Immature natural killer cell (primary cell): ENCODE measurements around the gene FIP1L1. TPM values are rescaled to one million over a fixed set of nuclear protein-coding genes. Genes with fewer than 3 reads are reported as not detected.
"Not testable (repeated sequence)": the region's sequence is repeated elsewhere in the genome, so short reads cannot be mapped to it uniquely, and the experiment has no call there.

Experiments
- DNase-seq, 3 donors: peaks; one replicate each; pipeline ENCODE4 v3.0.0; 2022; ENCODE audit warnings: mixed read lengths in 1 of 3
- H3K27ac Mint-ChIP-seq, 6 donors: one replicate each; pipeline ENCODE4 v1.8.0; 2020; ENCODE audit warnings: mixed read lengths in 6 of 6, mild to moderate bottlenecking in 5 of 6, inconsistent platforms in 4 of 6, moderate library complexity in 3 of 6
- H3K27me3 Mint-ChIP-seq, 3 donors: one replicate each; pipeline ENCODE4 v1.8.0; 2020 to 2021; ENCODE audit warnings: low read depth in 3 of 3, mild to moderate bottlenecking in 3 of 3, mixed read lengths in 3 of 3, moderate library complexity in 3 of 3, inconsistent platforms in 1 of 3
- H3K36me3 Mint-ChIP-seq, 3 donors: one replicate each; pipeline ENCODE4 v1.8.0; 2020; ENCODE audit warnings: mixed read lengths in 3 of 3, inconsistent platforms in 2 of 3, mild to moderate bottlenecking in 2 of 3
- H3K4me1 Mint-ChIP-seq, 2 donors: one replicate each; pipeline ENCODE4 v1.8.0; 2020; ENCODE audit warnings: inconsistent platforms in 2 of 2, mild to moderate bottlenecking in 2 of 2, mixed read lengths in 2 of 2, moderate library complexity in 1 of 2
- H3K4me3 Mint-ChIP-seq, 5 donors: one replicate each; pipeline ENCODE4 v1.8.0; 2020; ENCODE audit warnings: mild to moderate bottlenecking in 5 of 5, mixed read lengths in 5 of 5, inconsistent platforms in 3 of 5, moderate library complexity in 3 of 5
- H3K9me3 Mint-ChIP-seq, 6 donors: one replicate each; pipeline ENCODE4 v1.8.0; 2020; ENCODE audit warnings: mild to moderate bottlenecking in 6 of 6, mixed read lengths in 6 of 6, inconsistent platforms in 4 of 6, moderate library complexity in 3 of 6
- polyA plus RNA-seq, 3 donors: library from polyadenylated mRNA; unstranded; fragments of 300-500 nt; fragmentation: Illumina TruSeq; gene quantifications; one replicate each; pipeline ENCODE4 v1.2.3, GENCODE V29; 2021

The FIP1L1 gene
- polyA plus RNA-seq = 10 to 100 TPM; 43.3 to 75.8 (median 75.3) TPM

GRCh38 chr4:53377319-53378170 is at the start of gene FIP1L1:
Gene FIP1L1, plus strand, starts transcription at chr4:53377641. Its CDS starts 198 bp downstream, at chr4:53377839.
- H3K36me3 Mint-ChIP-seq = no peaks in the 10 kb centered on the region
- H3K9me3 Mint-ChIP-seq = no peaks in the 10 kb centered on the region
- DNase-seq = peak; percentile 94 to 95 (median 94)
- peaks cover 32 to 52% of the 10 kb centered on the region in 2 donors for H3K4me1 Mint-ChIP-seq
- H3K4me3 Mint-ChIP-seq = peak within 1 kb of the TSS; percentile 99 to 100 (median 100)
- peak within 1 kb of the TSS; percentile 95 to 100 (median 99) for H3K27ac Mint-ChIP-seq
- H3K27me3 Mint-ChIP-seq = peaks cover 14 to 17% (median 17%) of the 10 kb centered on the region in 3 donors

GRCh38 chr4:53334916-53335315 is 42.5 kb upstream of the FIP1L1 start:
- H3K9me3 Mint-ChIP-seq, H3K36me3 Mint-ChIP-seq, H3K27me3 Mint-ChIP-seq, H3K4me3 Mint-ChIP-seq, H3K27ac Mint-ChIP-seq, DNase-seq: not testable (repeated sequence)
- H3K4me1 Mint-ChIP-seq = peaks cover 8 to 14% of the 10 kb centered on the region in 2 donors

- H3K9me3 Mint-ChIP-seq, H3K27me3 Mint-ChIP-seq, DNase-seq, H3K4me3 Mint-ChIP-seq, H3K27ac Mint-ChIP-seq: not testable (repeated sequence)
- Mint-ChIP-seq H3K4me1 (peaks cover 20 to 28% of the 10 kb centered on the region in 2 donors), H3K36me3 (peaks cover 6 to 32% (median 18%) of the 10 kb centered on the region in 3 donors)
Measured at GRCh38 chr4:53340145-53340544, 37.3 kb upstream of the FIP1L1 start.

- peaks cover 11 to 54% (median 38%) of the 10 kb centered on the region in 3 donors for H3K36me3 Mint-ChIP-seq
- H3K4me1 Mint-ChIP-seq = peaks cover 4 to 13% of the 10 kb centered on the region in 2 donors
- H3K27ac Mint-ChIP-seq = not testable (repeated sequence)
Measured at GRCh38 chr4:53346392-53346791, 31.0 kb upstream of the FIP1L1 start.

GRCh38 chr4:53346920-53347852 is 30.3 kb upstream of the FIP1L1 start:
- peaks cover 4 to 11% of the 10 kb centered on the region in 2 donors for H3K4me1 Mint-ChIP-seq
- no peaks in the 10 kb centered on the region for H3K27me3 Mint-ChIP-seq
- H3K4me3 Mint-ChIP-seq = no peak overlapping the region
- no peak for DNase-seq
- peak overlapping the region in 1 of 6 donors; percentile 41 for H3K27ac Mint-ChIP-seq
- peaks cover 13 to 56% (median 39%) of the 10 kb centered on the region in 3 donors for H3K36me3 Mint-ChIP-seq
- peaks cover 0 to 3% (median 0%) of the 10 kb centered on the region in 6 donors for H3K9me3 Mint-ChIP-seq

More at GRCh38 chr4:53346392-53346791, 31.0 kb upstream of the FIP1L1 start:
- H3K4me3 Mint-ChIP-seq, H3K27me3 Mint-ChIP-seq, DNase-seq, H3K9me3 Mint-ChIP-seq: not testable (repeated sequence)

- peaks cover 0 to 3% (median 0%) of the 10 kb centered on the region in 6 donors for H3K9me3 Mint-ChIP-seq
- H3K36me3 Mint-ChIP-seq = peaks cover 20 to 61% (median 36%) of the 10 kb centered on the region in 3 donors
Measured at GRCh38 chr4:53348046-53348445, 29.4 kb upstream of the FIP1L1 start.

GRCh38 chr4:53349091-53349491 is 28.4 kb upstream of the FIP1L1 start:
- Mint-ChIP-seq H3K36me3 (peaks cover 22 to 57% (median 29%) of the 10 kb centered on the region in 3 donors), H3K27ac (peak overlapping the region in 1 of 6 donors; percentile 35)

More at GRCh38 chr4:53348046-53348445, 29.4 kb upstream of the FIP1L1 start:
- no peaks in the 10 kb centered on the region for H3K27me3 Mint-ChIP-seq
- no peak for DNase-seq
- H3K4me3 Mint-ChIP-seq = no peak overlapping the region
- peaks cover 3 to 4% of the 10 kb centered on the region in 2 donors for H3K4me1 Mint-ChIP-seq
- H3K27ac Mint-ChIP-seq = no peak overlapping the region

GRCh38 chr4:53354012-53354722 is 23.3 kb upstream of the FIP1L1 start:
- H3K36me3 Mint-ChIP-seq = peaks cover 15 to 33% (median 19%) of the 10 kb centered on the region in 3 donors

More at GRCh38 chr4:53349091-53349491, 28.4 kb upstream of the FIP1L1 start:
- Mint-ChIP-seq H3K27me3 (no peaks in the 10 kb centered on the region), H3K4me3 (no peak overlapping the region), H3K9me3 (peaks cover 0 to 3% (median 0%) of the 10 kb centered on the region in 6 donors), H3K4me1 (peaks cover 0 to 4% of the 10 kb centered on the region in 2 donors)
- DNase-seq = no peak

GRCh38 chr4:53355930-53356521 is 21.4 kb upstream of the FIP1L1 start:
- no peak for DNase-seq
- Mint-ChIP-seq H3K4me1 (peaks cover 17 to 28% of the 10 kb centered on the region in 2 donors), H3K4me3 (no peak overlapping the region), H3K36me3 (peaks cover 13 to 19% (median 14%) of the 10 kb centered on the region in 3 donors), H3K27ac (no peak overlapping the region), H3K27me3 (no peaks in the 10 kb centered on the region), H3K9me3 (no peaks in the 10 kb centered on the region)

More at GRCh38 chr4:53354012-53354722, 23.3 kb upstream of the FIP1L1 start:
- DNase-seq = no peak
- H3K27me3 Mint-ChIP-seq = no peaks in the 10 kb centered on the region
- H3K9me3 Mint-ChIP-seq = no peaks in the 10 kb centered on the region
- H3K4me3 Mint-ChIP-seq = no peak overlapping the region
- H3K27ac Mint-ChIP-seq = no peak overlapping the region
- peaks cover 2 to 13% of the 10 kb centered on the region in 2 donors for H3K4me1 Mint-ChIP-seq

- Mint-ChIP-seq H3K4me1 (peaks cover 54 to 68% of the 10 kb centered on the region in 2 donors), H3K36me3 (peaks cover 0 to 3% (median 0%) of the 10 kb centered on the region in 3 donors), H3K9me3 (no peaks in the 10 kb centered on the region), H3K27me3 (peaks cover 6 to 11% (median 11%) of the 10 kb centered on the region in 3 donors), H3K4me3 (no peak overlapping the region), H3K27ac (no peak overlapping the region)
- DNase-seq = no peak
Measured at GRCh38 chr4:53361451-53361850, 16.0 kb upstream of the FIP1L1 start.

- peaks cover 0 to 3% (median 0%) of the 10 kb centered on the region in 3 donors for H3K36me3 Mint-ChIP-seq
- peaks cover 60 to 74% of the 10 kb centered on the region in 2 donors for H3K4me1 Mint-ChIP-seq
- H3K27me3 Mint-ChIP-seq = peaks cover 6 to 11% (median 11%) of the 10 kb centered on the region in 3 donors
- DNase-seq = no peak
- H3K27ac Mint-ChIP-seq = peak overlapping the region in 1 of 6 donors; percentile 26
- peak overlapping the region in 2 of 5 donors; percentile 12 to 28 for H3K4me3 Mint-ChIP-seq
- no peaks in the 10 kb centered on the region for H3K9me3 Mint-ChIP-seq
Measured at GRCh38 chr4:53362093-53362492, 15.3 kb upstream of the FIP1L1 start.

GRCh38 chr4:53364624-53365023 is 12.8 kb upstream of the FIP1L1 start:
- Mint-ChIP-seq H3K27me3 (peaks cover 6 to 20% (median 13%) of the 10 kb centered on the region in 3 donors), H3K4me1 (peaks cover 58 to 67% of the 10 kb centered on the region in 2 donors)

More at GRCh38 chr4:53364624-53365023, 12.8 kb upstream of the FIP1L1 start:
- Mint-ChIP-seq H3K27ac (peak overlapping the region; percentile 93 to 98 (median 98)), H3K36me3 (no peaks in the 10 kb centered on the region), H3K9me3 (no peaks in the 10 kb centered on the region), H3K4me3 (peak overlapping the region; percentile 93 to 100 (median 95))
- no peak for DNase-seq
